SK-N-SH (cell line): ENCODE results near the gene HTT. TPM values are rescaled to one million over a fixed set of nuclear protein-coding genes. Genes with fewer than 3 reads are reported as not detected.

Experiments used
- CTCF ChIA-PET: fragments of 300-600, 350-600 bp; formaldehyde crosslinking; extraction: SDS; loops from one replicate; lab custom pipeline; 2021; lab: Yijun Ruan, JAX
- POLR2A ChIA-PET: fragments of 350-600 bp; sonication (Branson Sonifier 250); formaldehyde crosslinking; extraction: SDS; loops from one replicate; lab custom pipeline; 2020; ENCODE audit warnings: antibody characterized with exemption, inconsistent platforms; lab: Yijun Ruan, JAX
- DNase-seq: peaks from one replicate; pipeline ENCODE4 v3.0.0; 2012
- H2AFZ ChIP-seq: fragments of 200-600 bp; sonication (generic); 2 replicates; pipeline ENCODE4 v1.8.1; 2016; ENCODE audit warnings: antibody characterized with exemption, mild to moderate bottlenecking, low read depth
- H3F3A ChIP-seq: fragments of 200-600 bp; sonication (generic); replicated peaks from 2 replicates; pipeline ENCODE3; 2016; ENCODE audit warnings: antibody characterized with exemption, mild to moderate bottlenecking; ENCODE audit not compliant: insufficient read depth
- H3K27ac ChIP-seq, 2 experiments: fragments of 200-500 bp in 1 of 2; fragments of 200-600 bp in 1 of 2; sonication (Bioruptor generic) in 1 of 2; sonication (generic), shearing (Covaris generic) in 1 of 2; 2 replicates each; pipeline versions ENCODE4 v1.5.1 to v1.6.1; 2014 to 2016; ENCODE audit warnings: low read depth in 2 of 2, inconsistent platforms in 1 of 2, low read length in 1 of 2, mild to moderate bottlenecking in 1 of 2, mixed read lengths in 1 of 2
- H3K27me3 ChIP-seq: fragments of 200-600 bp; sonication (generic), shearing (Covaris generic); 2 replicates; pipeline ENCODE4 v1.6.1; 2016; ENCODE audit warnings: mixed run types; ENCODE audit not compliant: insufficient read depth
- H3K36me3 ChIP-seq, 2 experiments: fragments of 200-500 bp in 1 of 2; fragments of 200-600 bp in 1 of 2; sonication (Bioruptor generic) in 1 of 2; sonication (generic) in 1 of 2; replicated peaks in 1 of 2; 2 replicates each; pipeline versions ENCODE3 to v1.5.1; 2014 to 2016; ENCODE audit warnings: low read length in 1 of 2, mild to moderate bottlenecking in 1 of 2; ENCODE audit not compliant: insufficient read depth in 2 of 2, control insufficient read depth in 1 of 2
- H3K4me1 ChIP-seq, 2 experiments: fragments of 200-500 bp in 1 of 2; fragments of 200-600 bp in 1 of 2; sonication (Bioruptor generic) in 1 of 2; sonication (generic), shearing (Covaris generic) in 1 of 2; 2 replicates each; pipeline versions ENCODE4 v1.5.1 to v1.6.1; 2014 to 2016; ENCODE audit warnings: low read depth in 1 of 2, low read length in 1 of 2, mixed run types in 1 of 2; ENCODE audit not compliant: insufficient read depth in 2 of 2, control insufficient read depth in 1 of 2
- H3K4me2 ChIP-seq: fragments of 200-600 bp; sonication (generic), shearing (Covaris generic); 2 replicates; pipeline ENCODE4 v1.6.1; 2017; ENCODE audit warnings: mixed run types
- H3K4me3 ChIP-seq, 2 experiments: fragments of 200-500 bp in 1 of 2; fragments of 200-600 bp in 1 of 2; sonication (Bioruptor generic) in 1 of 2; sonication (generic), shearing (Covaris generic) in 1 of 2; 2 replicates each; pipeline versions ENCODE4 v1.5.1 to v1.8.1; 2014 to 2016; ENCODE audit warnings: low read depth in 2 of 2, inconsistent platforms in 1 of 2, low read length in 1 of 2, mild to moderate bottlenecking in 1 of 2, mixed read lengths in 1 of 2, moderate library complexity in 1 of 2
- H3K79me2 ChIP-seq: fragments of 200-600 bp; sonication (generic); 2 replicates; pipeline ENCODE4 v1.8.1; 2017; ENCODE audit warnings: mild to moderate bottlenecking; ENCODE audit not compliant: insufficient read depth
- H3K9ac ChIP-seq: fragments of 200-600 bp; sonication (generic); 2 replicates; pipeline ENCODE4 v1.6.1; 2017; ENCODE audit warnings: mixed run types
- H3K9me2 ChIP-seq: fragments of 200-600 bp; sonication (generic); 2 replicates; pipeline ENCODE4 v1.6.1; 2017; ENCODE audit warnings: mixed run types
- H3K9me3 ChIP-seq: fragments of 200-600 bp; sonication (generic); 2 replicates; pipeline ENCODE4 v1.6.1; 2017; ENCODE audit warnings: mixed run types, mild to moderate bottlenecking, moderate library complexity
- H4K20me1 ChIP-seq: fragments of 200-600 bp; sonication (generic); 2 replicates; pipeline ENCODE4 v1.6.1; 2017; ENCODE audit warnings: mild to moderate bottlenecking, mixed run types; ENCODE audit not compliant: insufficient read depth
- CHD2 ChIP-seq: fragments of 150-350 bp; IDR thresholded peaks from 2 replicates; pipeline ENCODE4 v1.6.1; 2018; ENCODE audit warnings: low read length; ENCODE audit not compliant: partially characterized antibody
- EZH2phosphoT487 ChIP-seq: fragments of 200-600 bp; sonication (generic); IDR thresholded peaks from 2 replicates; pipeline ENCODE4 v1.6.1; 2017; ENCODE audit warnings: low read depth, mixed run types, mild to moderate bottlenecking, antibody characterized with exemption, moderate library complexity, borderline replicate concordance
- FOXJ3 ChIP-seq: sonication (generic); formaldehyde crosslinking; IDR thresholded peaks from 2 replicates; pipeline ENCODE4 v1.5.1; 2020; ENCODE audit warnings: mild to moderate bottlenecking, missing genetic modification reagents
- FOXM1 ChIP-seq: IDR thresholded peaks from 2 replicates; pipeline ENCODE4 v1.4.0; 2012; ENCODE audit warnings: low read depth, mild to moderate bottlenecking
- GATA2 ChIP-seq: sonication (generic); formaldehyde crosslinking; IDR thresholded peaks from 2 replicates; pipeline ENCODE4 v1.5.0; 2020; ENCODE audit warnings: mild to moderate bottlenecking, missing genetic modification reagents
- MAX ChIP-seq: IDR thresholded peaks from 2 replicates; pipeline ENCODE4 v1.4.0; 2012; ENCODE audit warnings: low read depth
- MEF2A ChIP-seq: IDR thresholded peaks from 2 replicates; pipeline ENCODE4 v1.4.0; 2012; ENCODE audit warnings: low read depth, borderline replicate concordance
- NRF1 ChIP-seq: IDR thresholded peaks from 2 replicates; pipeline ENCODE4 v1.6.1; 2012; ENCODE audit warnings: low read depth, mild to moderate bottlenecking, low read length
- RCOR1 ChIP-seq: fragments of 150-350 bp; IDR thresholded peaks from 2 replicates; pipeline ENCODE4 v1.6.1; 2017; ENCODE audit warnings: antibody characterized with exemption, low read length
- RFX5 ChIP-seq: IDR thresholded peaks from 2 replicates; pipeline ENCODE4 v1.6.1; 2012; ENCODE audit warnings: mild to moderate bottlenecking, improper control_type of control experiment, low read length
- RXRA ChIP-seq: IDR thresholded peaks from 2 replicates; pipeline ENCODE4 v1.4.0; 2012; ENCODE audit warnings: low read depth, mild to moderate bottlenecking, borderline replicate concordance
- SIN3A ChIP-seq: IDR thresholded peaks from 2 replicates; pipeline ENCODE4 v1.6.1; 2012; ENCODE audit warnings: low read depth, mild to moderate bottlenecking, low read length, moderate library complexity, borderline replicate concordance
- WGBS: methylation state at CpG from one replicate; pipeline ENCODE4 v1.1.6; 2017; ENCODE audit warnings: low lambda C conversion rate; 5-methylcytosine and 5-hydroxymethylcytosine counted together
- polyA plus RNA-seq, 3 experiments: library from polyadenylated mRNA; depleted of rRNA; stranded (reverse); fragments of >200 nt; gene quantifications; 2 replicates each; pipeline ENCODE4 v1.2.3, GENCODE V29; 2012
- TF ChIP-seq, protein P1 (sequence below): fragments of 150-350 bp; IDR thresholded peaks from 2 replicates; pipeline ENCODE4 v1.6.1; 2016; ENCODE audit warnings: mild to moderate bottlenecking, low read depth, low read length
- TF ChIP-seq, protein P2 (sequence below): fragments of 200-600 bp; sonication (generic); IDR thresholded peaks from 2 replicates; pipeline ENCODE4 v1.6.1; 2017; ENCODE audit warnings: antibody characterized with exemption, mild to moderate bottlenecking, moderate library complexity

HTT gene
- polyA plus RNA-seq, 1 of the 3 experiments (the other 2 are of a cell fraction) = 11.3 TPM

- no peak overlapping the region for H3K4me2 ChIP-seq
- H3K27ac ChIP-seq = no peak overlapping the region
- no peak overlapping the region for H3K4me3 ChIP-seq
- no peak for TF ChIP-seq RCOR1
- TF ChIP-seq CHD2 = no peak
- TF ChIP-seq NRF1 = no peak
- TF ChIP-seq FOXM1 = no peak
- TF ChIP-seq RFX5 = no peak
- no peak for TF ChIP-seq MEF2A
- TF ChIP-seq, protein P1, sequence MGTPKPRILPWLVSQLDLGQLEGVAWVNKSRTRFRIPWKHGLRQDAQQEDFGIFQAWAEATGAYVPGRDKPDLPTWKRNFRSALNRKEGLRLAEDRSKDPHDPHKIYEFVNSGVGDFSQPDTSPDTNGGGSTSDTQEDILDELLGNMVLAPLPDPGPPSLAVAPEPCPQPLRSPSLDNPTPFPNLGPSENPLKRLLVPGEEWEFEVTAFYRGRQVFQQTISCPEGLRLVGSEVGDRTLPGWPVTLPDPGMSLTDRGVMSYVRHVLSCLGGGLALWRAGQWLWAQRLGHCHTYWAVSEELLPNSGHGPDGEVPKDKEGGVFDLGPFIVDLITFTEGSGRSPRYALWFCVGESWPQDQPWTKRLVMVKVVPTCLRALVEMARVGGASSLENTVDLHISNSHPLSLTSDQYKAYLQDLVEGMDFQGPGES = no peak
- TF ChIP-seq GATA2 (CRISPR knock-in tag) = no peak
- no peak for TF ChIP-seq MAX
- no peak for TF ChIP-seq FOXJ3 (CRISPR knock-in tag)
- no peak for TF ChIP-seq SIN3A
- TF ChIP-seq, protein P2, sequence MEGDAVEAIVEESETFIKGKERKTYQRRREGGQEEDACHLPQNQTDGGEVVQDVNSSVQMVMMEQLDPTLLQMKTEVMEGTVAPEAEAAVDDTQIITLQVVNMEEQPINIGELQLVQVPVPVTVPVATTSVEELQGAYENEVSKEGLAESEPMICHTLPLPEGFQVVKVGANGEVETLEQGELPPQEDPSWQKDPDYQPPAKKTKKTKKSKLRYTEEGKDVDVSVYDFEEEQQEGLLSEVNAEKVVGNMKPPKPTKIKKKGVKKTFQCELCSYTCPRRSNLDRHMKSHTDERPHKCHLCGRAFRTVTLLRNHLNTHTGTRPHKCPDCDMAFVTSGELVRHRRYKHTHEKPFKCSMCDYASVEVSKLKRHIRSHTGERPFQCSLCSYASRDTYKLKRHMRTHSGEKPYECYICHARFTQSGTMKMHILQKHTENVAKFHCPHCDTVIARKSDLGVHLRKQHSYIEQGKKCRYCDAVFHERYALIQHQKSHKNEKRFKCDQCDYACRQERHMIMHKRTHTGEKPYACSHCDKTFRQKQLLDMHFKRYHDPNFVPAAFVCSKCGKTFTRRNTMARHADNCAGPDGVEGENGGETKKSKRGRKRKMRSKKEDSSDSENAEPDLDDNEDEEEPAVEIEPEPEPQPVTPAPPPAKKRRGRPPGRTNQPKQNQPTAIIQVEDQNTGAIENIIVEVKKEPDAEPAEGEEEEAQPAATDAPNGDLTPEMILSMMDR = no peak
- no peak for TF ChIP-seq RXRA
- no peak for TF ChIP-seq EZH2phosphoT487
- CTCF ChIA-PET = no interaction called here
- H3K27me3 ChIP-seq = no peaks in the 10 kb centered on the region
- no peak for DNase-seq
- no peak overlapping the region for H3K9ac ChIP-seq
- H3K4me1 ChIP-seq = no peaks in the 10 kb centered on the region
- no peaks in the 10 kb centered on the region for H4K20me1 ChIP-seq
- H3K36me3 ChIP-seq = no peaks in the 10 kb centered on the region
- no peaks in the 10 kb centered on the region for H3K79me2 ChIP-seq
- WGBS = 95% methylated on average over 4 of the region's 9 CpGs
- no peaks in the 10 kb centered on the region for H3K9me3 ChIP-seq
- H3K9me2 ChIP-seq = no peaks in the 10 kb centered on the region
- H2AFZ ChIP-seq = no peak overlapping the region
- POLR2A ChIA-PET = no interaction called here
- H3F3A ChIP-seq = no peaks in the 10 kb centered on the region
Measured at GRCh38 chr4:3257103-3257555, 182.6 kb downstream of the HTT start.
